Right lobe of liver (tissue), 4 donors: ENCODE results near the gene PGAP3.

Experiments
- POLR2A ChIP-seq: fragments of 450-650 bp; IDR thresholded peaks from one replicate; pipeline ENCODE4 v1.6.1; 2017; ENCODE audit warnings: antibody characterized with exemption, mild to moderate bottlenecking
- TF ChIP-seq, protein P1 (sequence below), 4 donors: fragments of 200-600 bp in 3 of 4; fragments of 450-650 bp in 1 of 4; IDR thresholded peaks; one replicate each; pipeline versions ENCODE4 v1.5.1 to v1.8.0; 2016 to 2022; ENCODE audit warnings: antibody characterized with exemption in 4 of 4, mild to moderate bottlenecking in 2 of 4
- donor health status: DM: no; HTN: no; CAD: no.
- donor health status: DM: no; HTN: no; CAD: no.
- donor health status: DM: no; HTN: yes; CAD: no.

DNA sequence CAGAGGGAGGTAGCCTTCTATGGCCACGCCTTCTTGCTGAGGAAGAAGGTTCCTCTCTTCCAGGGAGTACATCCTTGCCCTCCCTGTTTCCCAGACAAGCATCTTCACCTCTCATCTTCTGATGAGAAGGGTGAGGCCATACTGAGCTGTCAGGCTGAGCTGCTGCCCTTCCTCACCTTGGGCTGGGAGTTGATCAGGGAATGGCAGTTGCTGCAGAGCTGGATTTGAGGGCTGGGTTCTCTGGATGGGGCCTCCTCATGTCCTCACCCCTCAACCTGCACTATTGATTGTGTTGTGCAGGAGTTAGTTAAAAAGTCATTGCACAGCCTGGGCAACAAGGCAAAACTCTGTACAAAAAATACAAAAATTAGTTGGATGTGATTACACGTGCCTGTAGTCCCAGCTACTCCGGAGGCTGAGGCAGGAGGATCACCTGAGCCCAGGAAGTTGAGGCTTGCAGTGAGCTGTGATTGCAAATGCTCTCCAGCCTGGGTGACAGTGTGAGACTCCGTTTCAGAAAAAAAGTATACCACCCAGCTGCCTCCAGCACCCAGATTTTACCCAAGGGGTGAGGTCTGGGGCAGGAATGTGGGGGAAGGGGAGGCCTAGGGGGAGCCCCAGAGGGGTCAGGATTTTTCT, 14.0 kb upstream of the PGAP3 start:
- TF ChIP-seq POLR2A, result no peak
- TF ChIP-seq, protein P1, sequence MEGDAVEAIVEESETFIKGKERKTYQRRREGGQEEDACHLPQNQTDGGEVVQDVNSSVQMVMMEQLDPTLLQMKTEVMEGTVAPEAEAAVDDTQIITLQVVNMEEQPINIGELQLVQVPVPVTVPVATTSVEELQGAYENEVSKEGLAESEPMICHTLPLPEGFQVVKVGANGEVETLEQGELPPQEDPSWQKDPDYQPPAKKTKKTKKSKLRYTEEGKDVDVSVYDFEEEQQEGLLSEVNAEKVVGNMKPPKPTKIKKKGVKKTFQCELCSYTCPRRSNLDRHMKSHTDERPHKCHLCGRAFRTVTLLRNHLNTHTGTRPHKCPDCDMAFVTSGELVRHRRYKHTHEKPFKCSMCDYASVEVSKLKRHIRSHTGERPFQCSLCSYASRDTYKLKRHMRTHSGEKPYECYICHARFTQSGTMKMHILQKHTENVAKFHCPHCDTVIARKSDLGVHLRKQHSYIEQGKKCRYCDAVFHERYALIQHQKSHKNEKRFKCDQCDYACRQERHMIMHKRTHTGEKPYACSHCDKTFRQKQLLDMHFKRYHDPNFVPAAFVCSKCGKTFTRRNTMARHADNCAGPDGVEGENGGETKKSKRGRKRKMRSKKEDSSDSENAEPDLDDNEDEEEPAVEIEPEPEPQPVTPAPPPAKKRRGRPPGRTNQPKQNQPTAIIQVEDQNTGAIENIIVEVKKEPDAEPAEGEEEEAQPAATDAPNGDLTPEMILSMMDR (IDR thresholded peaks at IDR 0.05), result no peak
